NCI-H2196 treated with DMSO at 0.1 percent for 48 hours (cell line): Measurements from ENCODE around the gene EIF5AL1.
"Not testable (repeated sequence)": the region's sequence is repeated elsewhere in the genome, so short reads cannot be mapped to it uniquely, and the experiment has no call there.

Source experiments
- DNase-seq: peaks from one replicate; lab custom pipeline; 2025; ENCODE audit not compliant: unreplicated experiment; lab: John Stamatoyannopoulos, UW

The EIF5AL1 gene

GRCh38 chr10:79509306-79509933 lies 2.9 kb upstream of the EIF5AL1 start:
- DNase-seq, result not testable (repeated sequence)

- DNase-seq, result not testable (repeated sequence)
These were observed 2.3 kb upstream of the EIF5AL1 start for GRCh38 chr10:79509934-79510508.

- not testable (repeated sequence) for DNase-seq
These were observed 4.3 kb downstream of the EIF5AL1 start for GRCh38 chr10:79516532-79517205.

GRCh38 chr10:79517567-79517966 lies 5.2 kb downstream of the EIF5AL1 start:
- not testable (repeated sequence) for DNase-seq

GRCh38 chr10:79521751-79522150 lies 9.4 kb downstream of the EIF5AL1 start:
- DNase-seq, result not testable (repeated sequence)

GRCh38 chr10:79522464-79522863 lies 10.1 kb downstream of the EIF5AL1 start:
- DNase-seq, result not testable (repeated sequence)

GRCh38 chr10:79523157-79523853 lies 11.0 kb downstream of the EIF5AL1 start:
- not testable (repeated sequence) for DNase-seq

GRCh38 chr10:79525049-79525710 lies 12.8 kb downstream of the EIF5AL1 start:
- not testable (repeated sequence) for DNase-seq

GRCh38 chr10:79528261-79528660 lies 15.9 kb downstream of the EIF5AL1 start:
- not testable (repeated sequence) for DNase-seq

- not testable (repeated sequence) for DNase-seq
These were observed 21.0 kb downstream of the EIF5AL1 start for GRCh38 chr10:79533142-79533902.

- DNase-seq, result not testable (repeated sequence)
These were observed 21.5 kb downstream of the EIF5AL1 start for GRCh38 chr10:79533903-79534175.

- DNase-seq, result not testable (repeated sequence)
These were observed 26.0 kb downstream of the EIF5AL1 start for GRCh38 chr10:79538311-79538710.

- not testable (repeated sequence) for DNase-seq
These were observed 28.6 kb downstream of the EIF5AL1 start for GRCh38 chr10:79540930-79541329.

- no peak for DNase-seq
These were observed 30.3 kb downstream of the EIF5AL1 start for GRCh38 chr10:79542626-79543025.

- not testable (repeated sequence) for DNase-seq
These were observed 32.1 kb downstream of the EIF5AL1 start for GRCh38 chr10:79544408-79544807.

GRCh38 chr10:79544926-79545659 lies 32.8 kb downstream of the EIF5AL1 start:
- DNase-seq, result not testable (repeated sequence)

GRCh38 chr10:79547128-79547527 lies 34.8 kb downstream of the EIF5AL1 start:
- not testable (repeated sequence) for DNase-seq

GRCh38 chr10:79547973-79548372 lies 35.6 kb downstream of the EIF5AL1 start:
- no peak for DNase-seq

GRCh38 chr10:79552143-79552542 lies 39.8 kb downstream of the EIF5AL1 start:
- DNase-seq, result no peak
